ENCODE data around the gene KCNG2.
A peak's percentile ranks its signal among the peaks of the same experiment; 100 is the strongest.

The KCNG2 gene

GRCh38 chr18:79906706-79907105 lies 109.0 kb downstream of the KCNG2 start:
- no peak for DNase-seq (ENCODE audit: low read depth in 3 of 3)

GRCh38 chr18:79910563-79911343 lies 113.0 kb downstream of the KCNG2 start:
- DNase-seq (ENCODE audit: low read depth in 3 of 3) = no peak

- DNase-seq (ENCODE audit: low read depth in 3 of 3) = no peak
These were observed 113.9 kb downstream of the KCNG2 start for GRCh38 chr18:79911344-79912270.

GRCh38 chr18:79912409-79912991 lies 114.8 kb downstream of the KCNG2 start:
- DNase-seq (ENCODE audit: low read depth in 3 of 3) = peak in 1 of 3 donors; percentile 18

- no peak for DNase-seq (ENCODE audit: low read depth in 3 of 3)
These were observed 115.5 kb downstream of the KCNG2 start for GRCh38 chr18:79912994-79913831.

- DNase-seq (ENCODE audit: low read depth in 3 of 3) = no peak
These were observed 116.9 kb downstream of the KCNG2 start for GRCh38 chr18:79914614-79915160.

GRCh38 chr18:79915161-79916127 lies 117.7 kb downstream of the KCNG2 start:
- DNase-seq (ENCODE audit: low read depth in 3 of 3) = no peak

- no peak for DNase-seq (ENCODE audit: low read depth in 3 of 3)
These were observed 118.4 kb downstream of the KCNG2 start for GRCh38 chr18:79916128-79916494.

GRCh38 chr18:79916546-79917168 lies 118.9 kb downstream of the KCNG2 start:
- no peak for DNase-seq (ENCODE audit: low read depth in 3 of 3)

- DNase-seq (ENCODE audit: low read depth in 3 of 3) = no peak
These were observed 119.6 kb downstream of the KCNG2 start for GRCh38 chr18:79917169-79917852.

- DNase-seq (ENCODE audit: low read depth in 3 of 3) = no peak
These were observed 120.3 kb downstream of the KCNG2 start for GRCh38 chr18:79917853-79918614.

- DNase-seq (ENCODE audit: low read depth in 3 of 3) = no peak
These were observed 120.9 kb downstream of the KCNG2 start for GRCh38 chr18:79918615-79919011.

GRCh38 chr18:79919089-79919488 lies 121.4 kb downstream of the KCNG2 start:
- no peak for DNase-seq (ENCODE audit: low read depth in 3 of 3)

GRCh38 chr18:79921984-79922965 lies 124.5 kb downstream of the KCNG2 start:
- DNase-seq (ENCODE audit: low read depth in 3 of 3) = no peak

- DNase-seq (ENCODE audit: low read depth in 3 of 3) = no peak
These were observed 125.3 kb downstream of the KCNG2 start for GRCh38 chr18:79922971-79923411.

- DNase-seq (ENCODE audit: low read depth in 3 of 3) = no peak
These were observed 126.3 kb downstream of the KCNG2 start for GRCh38 chr18:79923896-79924585.
